ENCODE data around the gene SLC27A3.

The SLC27A3 gene

GRCh38 chr1:153746174-153746573 lies 29.0 kb upstream of the SLC27A3 start:
- Histone ChIP-seq H3K4me3 (ENCODE audit: low read depth, low read length) (no peak overlapping the region), H3K27me3 (no peaks in the 10 kb centered on the region), H3K36me3 (peaks cover 53% of the 10 kb centered on the region), H3K4me1 (peaks cover 3% of the 10 kb centered on the region; the same call in 1 of the 2 replicates), H3K9me3 (no peaks in the 10 kb centered on the region)
- peak; percentile 35 for DNase-seq
- TF ChIP-seq, protein P1, sequence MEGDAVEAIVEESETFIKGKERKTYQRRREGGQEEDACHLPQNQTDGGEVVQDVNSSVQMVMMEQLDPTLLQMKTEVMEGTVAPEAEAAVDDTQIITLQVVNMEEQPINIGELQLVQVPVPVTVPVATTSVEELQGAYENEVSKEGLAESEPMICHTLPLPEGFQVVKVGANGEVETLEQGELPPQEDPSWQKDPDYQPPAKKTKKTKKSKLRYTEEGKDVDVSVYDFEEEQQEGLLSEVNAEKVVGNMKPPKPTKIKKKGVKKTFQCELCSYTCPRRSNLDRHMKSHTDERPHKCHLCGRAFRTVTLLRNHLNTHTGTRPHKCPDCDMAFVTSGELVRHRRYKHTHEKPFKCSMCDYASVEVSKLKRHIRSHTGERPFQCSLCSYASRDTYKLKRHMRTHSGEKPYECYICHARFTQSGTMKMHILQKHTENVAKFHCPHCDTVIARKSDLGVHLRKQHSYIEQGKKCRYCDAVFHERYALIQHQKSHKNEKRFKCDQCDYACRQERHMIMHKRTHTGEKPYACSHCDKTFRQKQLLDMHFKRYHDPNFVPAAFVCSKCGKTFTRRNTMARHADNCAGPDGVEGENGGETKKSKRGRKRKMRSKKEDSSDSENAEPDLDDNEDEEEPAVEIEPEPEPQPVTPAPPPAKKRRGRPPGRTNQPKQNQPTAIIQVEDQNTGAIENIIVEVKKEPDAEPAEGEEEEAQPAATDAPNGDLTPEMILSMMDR (IDR thresholded peaks at IDR 0.05; ENCODE audit: low read depth, low read length), result no peak

DNA sequence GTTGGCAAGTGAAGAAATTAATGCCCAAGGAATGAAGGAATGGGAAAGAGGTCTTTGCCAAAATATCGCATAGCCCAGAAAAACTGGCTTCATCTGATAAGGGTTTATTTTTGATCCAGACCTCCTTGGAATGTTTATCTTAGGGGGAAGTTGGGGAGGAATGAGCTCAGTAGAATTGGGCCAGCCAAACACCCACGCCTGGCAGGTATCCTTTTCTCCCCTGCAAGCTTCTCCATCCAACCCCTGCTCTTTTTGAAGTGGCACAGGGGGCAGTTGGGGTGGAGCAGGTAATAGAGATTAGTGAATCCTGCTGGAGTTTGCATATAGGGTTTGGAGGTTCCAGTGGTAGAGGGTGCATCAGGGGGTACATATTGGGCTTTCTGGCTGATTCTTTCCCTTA lies 26.3 kb upstream of the SLC27A3 start:
- TF ChIP-seq, protein P1 (IDR thresholded peaks at IDR 0.05; ENCODE audit: low read depth, low read length), result no peak
- H3K4me3 ChIP-seq (ENCODE audit: low read depth, low read length), result no peak overlapping the region
- H3K27me3 ChIP-seq, result no peaks in the 10 kb centered on the region
- H3K9me3 ChIP-seq, result no peaks in the 10 kb centered on the region
- no peak for DNase-seq
- peaks cover 3% of the 10 kb centered on the region; the same call in 1 of the 2 replicates for H3K4me1 ChIP-seq
- H3K36me3 ChIP-seq, result peaks cover 45% of the 10 kb centered on the region

DNA sequence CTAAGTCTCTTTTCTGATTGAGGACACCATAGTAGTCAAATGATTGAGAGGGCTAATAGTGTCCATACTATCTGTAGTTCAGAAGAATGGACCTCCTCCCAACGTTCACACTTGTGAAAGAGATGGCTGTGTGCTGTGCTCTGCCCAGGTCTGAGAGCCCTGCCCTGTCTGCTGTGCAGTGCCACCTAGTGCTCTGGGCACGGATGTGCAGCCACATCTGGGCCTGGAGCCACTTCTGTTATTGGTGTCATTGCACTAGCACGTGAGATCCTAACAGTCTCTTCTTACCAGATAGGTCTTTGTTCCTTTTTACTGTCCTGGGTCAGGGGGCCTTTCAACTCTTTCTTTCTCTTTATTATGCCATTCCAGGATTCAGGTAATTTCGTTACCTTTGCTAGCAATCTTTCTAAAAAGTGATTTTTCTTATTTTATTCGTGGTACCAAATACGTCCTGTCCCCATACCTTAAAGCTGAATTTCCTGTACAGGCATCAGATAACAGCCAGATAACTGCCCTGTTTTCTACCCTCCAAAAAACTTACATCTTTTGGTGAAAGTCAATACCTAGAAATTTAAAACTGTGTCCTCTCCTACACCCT lies 25.7 kb upstream of the SLC27A3 start:
- TF ChIP-seq, protein P1 (IDR thresholded peaks at IDR 0.05; ENCODE audit: low read depth, low read length), result peak; percentile 99
- Histone ChIP-seq H3K9me3 (no peaks in the 10 kb centered on the region), H3K27me3 (no peaks in the 10 kb centered on the region), H3K4me1 (peaks cover 3% of the 10 kb centered on the region; the same call in 1 of the 2 replicates), H3K4me3 (ENCODE audit: low read depth, low read length) (no peak overlapping the region), H3K36me3 (peaks cover 43% of the 10 kb centered on the region)
- peak; percentile 85 for DNase-seq

DNA sequence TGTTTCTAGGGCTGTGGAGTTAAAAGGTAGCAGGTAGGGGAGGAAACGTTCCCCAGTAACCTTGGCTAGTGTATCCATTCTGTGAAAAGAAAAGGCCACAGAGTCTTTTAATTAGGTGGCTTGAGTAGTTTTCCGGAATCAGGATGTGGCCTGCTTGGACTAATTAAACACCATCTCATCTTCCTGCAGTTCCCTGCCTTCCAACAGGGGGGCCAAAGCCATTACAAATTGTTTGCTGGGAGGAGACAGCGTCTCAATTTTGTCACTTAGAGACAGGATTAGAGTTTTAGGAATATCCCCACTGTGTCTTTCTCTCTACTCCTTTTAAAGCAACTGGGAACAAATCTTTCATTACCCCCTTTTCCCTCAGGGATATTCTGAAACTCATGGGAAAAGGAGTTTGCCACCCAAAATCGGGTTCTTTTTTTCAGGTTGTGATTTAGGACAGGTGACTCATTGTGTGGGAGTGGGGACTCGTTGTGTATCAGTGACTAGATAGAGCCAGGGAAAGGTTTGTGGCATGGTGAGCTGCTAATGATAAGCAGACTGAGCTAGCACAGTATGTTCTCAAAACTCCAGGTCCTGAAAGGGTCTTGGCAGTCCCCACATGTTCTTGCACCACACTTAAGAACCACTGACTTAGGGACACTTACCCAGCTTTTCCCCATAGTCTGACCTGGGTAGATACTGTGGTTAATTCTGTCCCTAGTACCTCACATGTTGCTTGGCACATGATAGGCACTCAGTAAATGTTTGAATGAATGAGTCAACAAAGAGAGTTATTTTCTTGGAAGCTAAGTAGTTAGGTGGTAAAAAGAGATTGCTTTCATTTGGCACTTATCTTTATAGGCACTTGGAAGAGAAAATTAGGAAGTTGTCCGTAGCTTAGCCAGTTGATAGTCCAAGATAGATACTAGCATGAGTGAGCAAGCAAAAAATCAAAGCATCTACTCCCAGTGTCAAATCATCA lies 24.9 kb upstream of the SLC27A3 start:
- no peaks in the 10 kb centered on the region for H3K27me3 ChIP-seq
- H3K9me3 ChIP-seq, result no peaks in the 10 kb centered on the region
- DNase-seq, result no peak
- peaks cover 3% of the 10 kb centered on the region; the same call in 1 of the 2 replicates for H3K4me1 ChIP-seq
- no peak overlapping the region for H3K4me3 ChIP-seq (ENCODE audit: low read depth, low read length)
- peaks cover 44% of the 10 kb centered on the region for H3K36me3 ChIP-seq
- TF ChIP-seq, protein P1 (IDR thresholded peaks at IDR 0.05; ENCODE audit: low read depth, low read length), result no peak

GRCh38 chr1:153752072-153752471 lies 23.1 kb upstream of the SLC27A3 start:
- H3K9me3 ChIP-seq, result no peaks in the 10 kb centered on the region
- H3K4me3 ChIP-seq (ENCODE audit: low read depth, low read length), result no peak overlapping the region
- H3K4me1 ChIP-seq, result no peaks in the 10 kb centered on the region
- H3K27me3 ChIP-seq, result no peaks in the 10 kb centered on the region
- no peak for DNase-seq
- H3K36me3 ChIP-seq, result peaks cover 43% of the 10 kb centered on the region
- TF ChIP-seq, protein P1 (IDR thresholded peaks at IDR 0.05; ENCODE audit: low read depth, low read length), result no peak
